ENCODE data around the gene ZNF516. TPM values are rescaled to one million over a fixed set of nuclear protein-coding genes. Genes with fewer than 3 reads are reported as not detected.

ZNF516 gene
- total RNA-seq, 1 experiment from 2014 or later = 22.6 TPM

DNA sequence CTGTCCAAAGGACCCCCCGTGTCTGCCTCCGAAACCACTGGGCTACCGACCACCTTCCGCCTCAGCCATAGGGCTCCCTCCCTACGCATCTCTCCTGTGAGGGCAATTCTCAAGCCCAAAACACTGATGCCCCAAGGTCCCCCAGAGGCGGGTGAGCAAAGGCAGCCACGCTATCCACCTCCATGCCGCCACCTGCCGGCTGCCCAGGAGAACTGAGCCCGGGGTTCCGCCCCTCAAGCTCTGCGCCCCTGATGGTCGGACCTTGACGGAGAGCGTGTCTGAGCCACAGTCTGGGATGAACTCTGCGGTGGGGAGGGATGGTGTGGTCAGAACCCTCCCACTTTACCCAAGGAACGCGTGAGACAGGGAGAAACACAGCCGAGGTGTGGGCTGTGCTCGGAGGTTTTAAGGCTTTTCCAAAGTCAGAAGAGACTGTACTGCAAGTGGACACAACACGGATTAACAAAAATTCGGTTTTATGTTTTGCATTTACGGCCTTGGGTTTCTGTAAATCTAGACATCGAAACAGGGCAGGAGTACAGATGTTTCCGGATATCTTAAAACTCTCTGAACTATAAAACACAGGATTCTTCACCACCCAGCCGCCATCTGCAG is 114.1 kb downstream of the ZNF516 start:
- Histone ChIP-seq H4K5ac (ENCODE audit: insufficient read length, low read depth, low read length) (no peak overlapping the region), H3K4me2 (ENCODE audit: insufficient read depth, insufficient read length, low read length) (no peak overlapping the region), H3K23me2 (ENCODE audit: insufficient read length, low read depth, low read length, poor library complexity, severe bottlenecking) (no peaks in the 10 kb centered on the region), H3K56ac (ENCODE audit: insufficient read length, low read depth, low read length) (no peak overlapping the region), H3K4me1 (ENCODE audit: insufficient read depth, low read length) (no peaks in the 10 kb centered on the region), H3K27ac (ENCODE audit: insufficient read length, low read depth, low read length) (no peak overlapping the region), H2BK20ac (ENCODE audit: low read depth, low read length, poor library complexity, severe bottlenecking) (no peak overlapping the region), H4K91ac (ENCODE audit: insufficient read length, low read depth, low read length) (no peak overlapping the region), H3T11ph (ENCODE audit: low read length) (no peak overlapping the region), H3K4ac (ENCODE audit: low read depth, low read length) (no peak overlapping the region), H3K79me2 (ENCODE audit: insufficient read depth, low read length) (no peaks in the 10 kb centered on the region), H3K18ac (ENCODE audit: insufficient read length, low read depth, low read length) (no peak overlapping the region), H2BK12ac (ENCODE audit: insufficient read length, low read depth, low read length) (no peak overlapping the region), H3K79me1 (ENCODE audit: insufficient read depth, low read depth, low read length, poor library complexity, severe bottlenecking) (no peaks in the 10 kb centered on the region), H2AFZ (ENCODE audit: low read length) (no peak overlapping the region), H3K14ac (ENCODE audit: insufficient read depth, low read length) (no peak overlapping the region), H2AK5ac (ENCODE audit: insufficient read length, low read length) (no peak overlapping the region), H2BK120ac (ENCODE audit: low read depth, low read length, poor library complexity, severe bottlenecking) (no peak overlapping the region), H3K27me3 (ENCODE audit: insufficient read depth, low read length) (no peaks in the 10 kb centered on the region), H3K23ac (ENCODE audit: insufficient read length, low read depth, low read length) (no peak overlapping the region), H2BK5ac (ENCODE audit: insufficient read length, low read length) (no peak overlapping the region), H4K8ac (replicated peaks; ENCODE audit: insufficient read length, low read depth, low read length) (no peak overlapping the region), H3K9ac (ENCODE audit: extremely low read depth, insufficient read length, low read length) (no peak overlapping the region), H4K20me1 (ENCODE audit: control insufficient read depth, insufficient read depth, insufficient read length) (no peaks in the 10 kb centered on the region), H2BK15ac (ENCODE audit: low read depth, low read length) (no peak overlapping the region), H3K9me3 (ENCODE audit: control insufficient read depth, low read depth, low read length) (no peaks in the 10 kb centered on the region)
- WGBS (ENCODE audit: extremely low coverage, insufficient read length, low lambda C conversion rate) = no CpG with 5 or more reads among the region's 26 CpGs
- H3K27me3 Mint-ChIP-seq (ENCODE audit: low read depth) = no peaks in the 10 kb centered on the region
- TF ChIP-seq, protein P1, sequence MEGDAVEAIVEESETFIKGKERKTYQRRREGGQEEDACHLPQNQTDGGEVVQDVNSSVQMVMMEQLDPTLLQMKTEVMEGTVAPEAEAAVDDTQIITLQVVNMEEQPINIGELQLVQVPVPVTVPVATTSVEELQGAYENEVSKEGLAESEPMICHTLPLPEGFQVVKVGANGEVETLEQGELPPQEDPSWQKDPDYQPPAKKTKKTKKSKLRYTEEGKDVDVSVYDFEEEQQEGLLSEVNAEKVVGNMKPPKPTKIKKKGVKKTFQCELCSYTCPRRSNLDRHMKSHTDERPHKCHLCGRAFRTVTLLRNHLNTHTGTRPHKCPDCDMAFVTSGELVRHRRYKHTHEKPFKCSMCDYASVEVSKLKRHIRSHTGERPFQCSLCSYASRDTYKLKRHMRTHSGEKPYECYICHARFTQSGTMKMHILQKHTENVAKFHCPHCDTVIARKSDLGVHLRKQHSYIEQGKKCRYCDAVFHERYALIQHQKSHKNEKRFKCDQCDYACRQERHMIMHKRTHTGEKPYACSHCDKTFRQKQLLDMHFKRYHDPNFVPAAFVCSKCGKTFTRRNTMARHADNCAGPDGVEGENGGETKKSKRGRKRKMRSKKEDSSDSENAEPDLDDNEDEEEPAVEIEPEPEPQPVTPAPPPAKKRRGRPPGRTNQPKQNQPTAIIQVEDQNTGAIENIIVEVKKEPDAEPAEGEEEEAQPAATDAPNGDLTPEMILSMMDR (conservative IDR thresholded peaks at IDR 0.05) = peak; percentile 96
- no peak overlapping the region for H3K27ac Mint-ChIP-seq
- H3K4me1 Mint-ChIP-seq = peaks cover 14 to 20% of the 10 kb centered on the region in 2 experiments
- H3K9me3 Mint-ChIP-seq = no peaks in the 10 kb centered on the region
- no peak overlapping the region for H3K4me3 Mint-ChIP-seq
- peaks cover 9 to 12% (median 10%) of the 10 kb centered on the region in 3 experiments; a peak in 6 of 7 replicates for H3K36me3 Mint-ChIP-seq (ENCODE audit: insufficient read depth in 1 of 3, low read depth in 3 of 3)
- peak; percentile 86 for DNase-seq

Measured in H9 (cell line).